CD4-positive, alpha-beta T cell treated with Interleukin-17A for 4 hours (primary cell): ENCODE results near the gene WDR70.

ENCODE experiments used
- DNase-seq: peaks from one replicate; pipeline ENCODE4 v3.0.0-alpha.2; 2020; ENCODE audit warnings: mixed read lengths

Gene WDR70

GRCh38 chr5:37694867-37695266 is 315.7 kb downstream of the WDR70 start:
- no peak for DNase-seq

GRCh38 chr5:37695647-37696046 is 316.5 kb downstream of the WDR70 start:
- DNase-seq: no peak

DNA sequence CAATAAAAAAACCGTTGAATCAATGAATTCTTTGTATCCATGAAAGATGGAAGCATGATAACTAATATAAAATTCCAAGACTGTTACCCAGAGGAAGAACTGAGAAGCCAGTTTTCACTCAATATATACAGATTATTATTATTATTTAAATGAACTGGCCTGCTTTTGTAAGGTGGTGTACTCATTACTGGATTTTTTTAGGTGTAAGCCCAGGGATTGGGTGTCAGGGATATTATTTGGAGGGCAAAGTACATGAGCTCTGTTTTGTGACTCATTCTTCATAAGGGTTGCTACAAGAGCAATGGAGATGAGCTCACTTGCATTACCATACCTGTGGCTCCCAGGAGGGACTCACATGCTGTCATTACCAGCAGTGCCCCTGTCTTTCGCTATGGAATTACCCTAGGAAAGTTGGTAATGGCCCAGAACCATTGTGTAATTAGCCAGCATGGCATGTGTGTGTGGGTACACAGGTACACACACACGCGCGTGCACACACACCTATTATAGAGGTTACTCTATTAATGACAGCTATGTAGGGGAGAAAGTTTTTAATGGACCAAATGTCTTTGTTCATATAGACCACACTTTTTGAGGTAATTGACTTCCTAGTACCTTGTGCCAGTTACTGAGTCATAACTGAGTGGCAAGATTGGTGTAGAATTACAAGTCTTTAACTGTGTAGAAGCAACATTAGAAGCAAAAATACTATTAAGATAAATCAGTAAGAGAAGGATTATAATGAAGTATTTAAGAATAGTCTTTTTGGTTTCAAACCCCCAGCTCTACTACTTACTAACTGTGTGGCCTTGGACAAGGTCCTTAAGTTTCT is 317.3 kb downstream of the WDR70 start:
- DNase-seq: no peak

DNA sequence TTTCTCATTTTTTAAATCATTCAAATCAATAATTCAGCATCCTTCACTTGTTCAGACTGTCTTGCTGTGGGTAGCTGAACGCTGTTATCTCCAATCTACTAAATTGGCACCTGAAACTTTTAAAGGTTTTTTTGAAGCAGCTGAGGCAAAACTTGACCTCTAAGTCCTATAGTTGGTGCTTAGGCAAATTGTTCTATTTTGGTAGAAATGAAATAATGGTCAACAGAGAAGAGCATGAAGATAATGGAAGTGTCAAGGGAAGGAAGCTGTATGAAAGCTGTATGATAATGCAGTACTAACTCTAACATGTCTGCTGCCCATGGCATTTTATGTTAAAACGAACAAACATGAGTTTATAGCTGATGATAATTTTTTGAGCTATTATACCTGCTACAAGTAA is 322.8 kb downstream of the WDR70 start:
- no peak for DNase-seq

DNA sequence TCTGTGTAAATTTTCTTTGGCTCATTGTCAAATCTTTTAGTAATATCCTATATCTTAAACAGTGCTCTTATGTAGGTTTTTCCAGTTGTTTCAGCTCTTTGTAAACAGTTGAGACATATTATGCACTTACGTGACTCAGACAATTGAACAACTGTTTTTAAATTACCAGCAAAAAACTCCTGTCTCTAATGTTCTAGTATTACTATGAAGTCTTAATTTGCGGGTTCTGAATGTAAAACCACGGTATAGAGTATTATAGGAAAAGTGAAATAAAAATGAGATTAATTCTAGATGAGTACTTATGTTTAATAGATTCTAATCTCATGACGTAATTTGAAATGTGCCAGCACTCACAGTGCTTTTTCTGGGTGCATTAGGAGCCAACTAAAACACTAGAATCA is 324.7 kb downstream of the WDR70 start:
- DNase-seq: no peak

DNA sequence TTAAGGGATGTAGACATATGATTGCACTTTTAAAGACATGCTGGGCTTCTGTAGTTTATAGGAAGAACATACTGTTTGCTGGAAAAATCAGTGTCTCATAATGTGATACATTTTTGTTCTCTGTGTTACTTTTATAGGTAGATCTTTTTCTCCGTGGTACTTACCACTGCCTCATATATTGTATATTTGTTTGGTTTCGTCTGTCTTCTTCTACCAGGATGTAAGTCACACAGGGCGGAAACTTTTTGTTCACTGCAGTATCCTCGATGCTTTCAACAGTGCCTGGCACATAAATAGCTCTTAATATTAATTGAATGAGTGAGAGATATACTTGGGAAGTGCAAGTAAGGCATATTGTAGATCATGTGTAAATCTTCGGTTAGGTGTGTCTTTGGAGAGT is 325.3 kb downstream of the WDR70 start:
- no peak for DNase-seq

DNA sequence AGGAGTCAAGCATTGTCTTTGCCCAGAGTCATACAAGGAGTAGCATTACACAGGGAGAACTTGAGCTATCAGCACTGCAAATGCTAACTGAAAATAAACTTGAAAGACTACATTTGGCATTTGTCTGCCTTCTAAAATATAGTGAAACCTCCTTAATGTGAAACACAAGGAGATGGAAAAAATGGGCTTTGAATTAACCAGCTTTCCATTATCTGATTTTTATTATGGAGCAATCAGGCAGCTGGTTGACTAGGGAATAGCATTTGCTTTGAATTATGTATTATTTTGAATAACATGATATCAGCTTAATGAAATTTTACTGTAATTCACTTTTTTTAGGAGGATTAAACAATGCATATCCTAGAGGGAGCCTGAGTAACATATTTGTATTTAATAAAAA is 329.9 kb downstream of the WDR70 start:
- no peak for DNase-seq

- no peak for DNase-seq
Observed at GRCh38 chr5:37710965-37711364, 331.8 kb downstream of the WDR70 start.

GRCh38 chr5:37712750-37713149 is 333.6 kb downstream of the WDR70 start:
- DNase-seq: no peak

DNA sequence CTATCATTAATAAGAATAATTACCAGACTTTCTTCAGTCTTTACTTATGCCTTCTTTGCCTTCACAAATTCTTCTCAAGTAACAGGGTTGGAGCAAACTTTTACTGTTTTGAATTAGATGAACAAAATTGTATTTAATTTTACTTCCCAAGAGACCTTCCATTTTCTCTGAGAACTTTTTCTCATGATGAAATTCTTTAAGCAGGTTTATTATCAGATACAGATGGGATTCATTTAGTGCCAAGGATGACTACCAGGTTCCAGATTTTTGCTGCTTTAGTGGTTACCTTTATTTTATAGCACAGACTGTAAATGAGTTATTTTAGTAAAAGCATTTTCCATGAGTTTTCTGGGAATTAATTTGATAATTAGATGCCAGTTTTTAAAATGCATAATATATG is 335.6 kb downstream of the WDR70 start:
- no peak for DNase-seq

DNA sequence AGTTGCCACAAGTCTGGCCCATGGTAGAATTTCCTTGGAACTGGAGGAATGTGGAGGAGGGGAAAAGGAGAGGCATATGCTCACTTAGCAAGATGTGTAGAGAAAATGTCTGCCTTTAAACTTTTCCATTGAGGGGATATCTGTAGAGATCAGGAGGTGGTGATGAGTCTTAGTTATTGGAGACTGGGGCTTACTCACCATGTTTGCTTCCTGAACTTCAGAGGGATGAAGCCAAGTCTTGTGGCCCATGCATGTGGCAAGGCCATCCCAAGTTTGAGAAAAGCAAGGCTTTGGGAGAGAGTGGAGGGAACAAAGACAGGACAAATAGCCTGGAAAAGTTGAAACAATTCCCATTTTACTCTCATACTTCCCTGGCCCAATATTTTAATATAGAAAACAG is 336.2 kb downstream of the WDR70 start:
- no peak for DNase-seq

DNA sequence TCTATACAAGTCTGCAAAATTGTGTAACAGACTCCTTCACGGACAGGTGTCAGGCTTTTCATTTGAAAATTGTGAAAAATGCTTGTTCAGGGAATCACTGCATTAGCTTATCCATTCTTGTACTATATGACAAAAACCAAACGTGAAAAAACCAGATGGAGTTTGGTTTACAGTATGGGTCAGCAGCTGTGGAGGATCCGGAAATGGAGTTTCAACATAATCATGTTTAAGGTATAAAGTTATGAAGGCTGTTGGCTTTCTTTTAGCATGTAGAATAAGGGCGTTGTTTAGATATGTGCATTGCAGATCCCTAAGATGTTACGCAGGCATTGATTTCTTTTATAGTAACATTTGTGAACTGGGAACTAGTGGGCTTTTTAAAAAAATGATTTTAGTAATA is 336.9 kb downstream of the WDR70 start:
- DNase-seq: no peak

- DNase-seq: no peak
Observed at GRCh38 chr5:37716405-37716804, 337.3 kb downstream of the WDR70 start.

DNA sequence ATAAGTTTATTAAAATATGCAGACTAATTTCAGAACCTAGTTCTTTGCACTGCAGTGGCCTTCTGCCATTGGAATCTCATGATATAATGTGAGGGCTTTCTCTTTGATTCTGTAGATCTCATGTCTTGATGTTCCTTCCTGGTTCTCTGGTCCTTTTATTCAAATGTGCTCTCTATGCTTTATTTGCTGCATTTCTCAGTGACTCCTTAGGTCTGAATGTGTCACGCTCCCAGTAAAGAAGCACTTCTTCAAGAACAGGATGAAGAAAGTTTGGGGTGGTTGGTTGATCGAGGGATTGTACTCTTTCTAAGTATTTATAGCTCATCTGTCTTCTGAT is 338.1 kb downstream of the WDR70 start:
- no peak for DNase-seq

DNA sequence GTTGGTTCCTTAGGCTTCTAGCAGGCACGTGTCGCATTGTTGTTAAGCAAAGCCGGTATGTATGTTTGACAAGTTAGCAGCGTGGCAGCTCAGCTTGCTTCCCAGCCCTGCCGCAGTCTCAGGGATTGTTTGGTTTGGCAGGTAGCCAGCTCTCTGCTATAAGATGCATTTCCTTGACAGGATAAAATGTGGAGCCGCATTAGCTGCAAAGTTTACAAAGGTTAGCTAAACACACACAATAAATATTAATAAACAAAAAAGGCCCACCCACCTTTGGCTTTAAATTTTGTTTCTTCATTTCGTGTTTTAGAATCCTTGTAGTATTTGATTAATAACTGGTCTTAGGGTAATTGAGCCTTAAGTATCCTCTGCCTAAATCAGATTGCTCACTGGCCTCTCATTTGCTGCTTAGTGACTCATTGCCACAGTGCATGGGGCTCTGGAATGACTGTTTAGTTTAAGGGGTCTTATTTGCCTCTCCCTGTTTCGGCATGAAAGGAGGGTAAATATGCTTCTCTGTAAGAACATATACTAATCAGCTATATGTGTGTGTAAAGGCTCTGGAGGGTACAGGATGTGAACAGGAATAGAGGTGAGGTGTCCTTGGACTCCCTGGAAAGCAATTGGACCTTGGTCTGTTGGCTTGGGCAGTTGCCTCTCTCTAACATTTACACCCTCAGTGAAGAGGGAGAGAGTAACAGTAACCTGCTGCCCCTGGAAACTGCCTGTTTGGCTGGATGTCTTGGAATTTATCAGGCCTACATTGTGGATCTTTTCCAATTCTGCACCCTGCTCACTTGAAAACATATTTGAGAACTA is 338.7 kb downstream of the WDR70 start:
- DNase-seq: no peak

DNA sequence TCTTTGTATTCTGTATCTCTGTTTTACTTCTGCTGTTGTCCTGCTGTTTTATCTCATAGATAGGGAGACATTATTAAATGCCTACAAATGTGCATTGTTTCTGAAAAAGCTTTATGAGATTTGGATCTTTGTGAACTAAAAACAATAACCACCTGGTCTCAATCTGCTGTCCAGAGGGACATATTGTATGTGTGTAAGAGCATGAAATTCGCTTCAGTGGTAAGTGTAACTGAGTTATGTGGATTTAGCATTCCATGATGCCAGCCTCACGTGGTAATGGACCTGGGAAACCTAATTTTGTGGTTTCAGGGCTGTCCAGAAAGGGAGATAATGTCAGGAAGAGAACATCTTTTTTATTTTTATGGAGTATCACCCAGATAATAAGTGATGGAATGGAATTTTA is 341.4 kb downstream of the WDR70 start:
- no peak for DNase-seq

- no peak for DNase-seq
Observed at GRCh38 chr5:37721447-37721871, 342.3 kb downstream of the WDR70 start.

DNA sequence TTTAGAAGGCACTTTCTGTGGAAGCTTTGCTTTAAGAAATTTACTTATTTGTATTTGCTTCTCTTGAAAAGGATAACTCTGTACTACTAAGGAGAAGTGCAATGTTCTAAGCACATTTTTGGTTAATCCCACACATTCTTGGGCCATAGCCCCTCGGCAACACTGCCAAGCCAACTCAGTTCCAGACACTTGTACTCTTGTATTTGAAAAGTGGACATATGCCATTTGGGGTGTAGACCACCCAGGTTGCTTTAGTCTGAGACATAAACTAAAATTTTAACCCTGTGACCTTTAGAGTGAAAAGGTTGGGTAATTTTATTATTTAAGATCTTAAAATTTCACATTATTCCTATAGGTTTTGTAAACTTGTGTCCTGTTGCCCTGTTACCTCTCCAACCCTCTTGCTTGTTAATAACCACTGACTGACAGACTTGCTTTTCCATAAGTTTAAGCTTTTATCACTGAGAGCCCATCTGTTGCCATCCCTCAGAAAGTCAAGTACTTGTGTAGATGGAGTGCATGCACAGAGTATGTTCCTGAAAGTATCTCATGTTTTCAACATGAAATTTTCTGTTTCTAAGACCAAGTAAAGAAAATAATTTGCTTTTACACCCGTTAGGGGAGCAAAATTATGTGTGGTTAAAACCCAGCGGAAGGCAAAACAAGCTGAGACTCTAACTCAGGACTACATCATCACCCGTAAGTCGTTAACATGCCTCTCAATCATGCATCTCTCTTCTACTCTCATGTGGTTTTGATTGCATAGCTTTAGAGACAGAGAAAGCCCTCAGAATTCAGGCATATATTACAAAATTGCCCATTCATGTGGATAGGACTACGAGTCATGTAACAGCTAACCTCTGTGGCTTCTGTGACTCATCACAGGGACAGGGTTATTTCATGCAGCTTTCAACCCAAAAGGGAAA is 343.4 kb downstream of the WDR70 start:
- no peak for DNase-seq

DNA sequence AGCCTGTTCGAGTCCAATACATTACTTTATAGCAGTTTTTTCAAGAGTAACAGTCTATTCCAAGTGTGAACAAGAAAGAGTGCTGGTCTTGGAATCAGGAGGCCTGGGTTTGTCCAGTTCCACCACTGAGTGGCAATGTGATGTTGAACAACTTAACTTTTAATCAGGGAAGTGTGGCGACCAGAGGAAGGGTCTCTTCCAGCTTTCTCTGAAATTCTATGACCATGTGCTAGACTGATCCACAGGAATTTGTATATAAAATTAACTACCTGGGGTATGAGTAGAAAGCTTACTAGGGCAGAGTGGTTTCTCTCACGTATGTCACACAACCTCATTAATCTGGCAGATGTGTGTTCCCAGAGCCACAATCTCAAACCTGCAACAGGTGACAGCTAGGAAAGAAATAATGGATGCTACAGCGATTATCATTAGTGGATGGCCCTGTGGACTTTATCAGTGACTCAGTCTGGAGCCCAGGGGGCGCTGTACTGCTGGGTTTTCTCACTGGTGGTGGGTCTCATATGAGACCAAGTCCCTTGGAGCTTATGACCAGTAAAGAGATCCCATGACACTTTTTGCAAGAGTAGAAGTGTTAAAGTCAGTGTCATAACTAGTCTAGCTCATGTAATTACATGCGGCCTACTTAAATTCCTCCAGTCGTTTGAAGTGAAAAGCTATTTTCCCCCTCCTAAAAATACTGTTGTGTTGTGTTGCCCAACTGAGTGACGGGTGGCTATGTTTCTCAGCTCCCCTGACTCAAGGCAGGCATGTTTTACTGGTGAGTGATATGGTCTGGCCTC is 344.2 kb downstream of the WDR70 start:
- DNase-seq: no peak

- DNase-seq: no peak
Observed at GRCh38 chr5:37724395-37725125, 345.4 kb downstream of the WDR70 start.

DNA sequence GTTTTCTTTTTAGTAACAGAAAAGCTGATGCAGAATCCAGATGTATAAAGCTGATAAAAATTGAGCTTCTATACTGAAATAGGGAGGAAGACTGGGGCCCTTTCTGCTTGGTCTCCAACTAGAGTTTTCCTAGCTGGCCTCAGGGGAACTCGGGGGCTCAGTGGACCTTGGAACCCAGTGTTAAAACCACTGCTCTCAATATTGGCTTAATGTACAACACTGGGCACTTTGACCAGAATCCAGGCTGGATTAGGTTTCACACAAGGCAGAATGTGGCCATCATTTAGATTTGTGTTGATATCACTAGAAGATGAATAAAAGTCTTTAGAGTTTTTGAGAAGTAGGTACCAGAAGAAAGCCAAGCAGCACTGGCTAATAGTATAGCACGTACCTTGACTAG is 346.1 kb downstream of the WDR70 start:
- no peak for DNase-seq

GRCh38 chr5:37727238-37727637 is 348.1 kb downstream of the WDR70 start:
- no peak for DNase-seq
